MM.1S (cell line): Measurements from ENCODE around the gene MEX3D.

Experiments
- DNase-seq: peaks from one replicate; pipeline ENCODE4 v3.0.0-alpha.2; 2015
- H2AFZ ChIP-seq: fragments of 300-600 bp; sonication (generic); 2 replicates; pipeline ENCODE4 v1.6.0; 2016; ENCODE audit warnings: antibody characterized with exemption, low read length
- H3F3A ChIP-seq: fragments of 300-600 bp; sonication (generic); 2 replicates; pipeline ENCODE4 v1.6.1; 2016; ENCODE audit warnings: mild to moderate bottlenecking, antibody characterized with exemption, low read length, moderate library complexity, mixed read lengths; ENCODE audit not compliant: insufficient read depth
- H3K27ac ChIP-seq: fragments of 300-600 bp; sonication (generic); 2 replicates; pipeline ENCODE4 v1.5.1; 2016; ENCODE audit warnings: mild to moderate bottlenecking, low read length
- H3K27me3 ChIP-seq: fragments of 300-600 bp; sonication (generic); replicated peaks from 2 replicates; pipeline ENCODE4 v1.6.0; 2016; ENCODE audit warnings: low read length; ENCODE audit not compliant: insufficient read depth
- H3K36me3 ChIP-seq: fragments of 300-600 bp; sonication (generic); replicated peaks from 2 replicates; pipeline ENCODE4 v1.6.1; 2016; ENCODE audit warnings: mild to moderate bottlenecking, low read length, mixed read lengths; ENCODE audit not compliant: insufficient read depth
- H3K4me1 ChIP-seq: fragments of 300-600 bp; sonication (generic); 2 replicates; pipeline ENCODE4 v1.6.1; 2016; ENCODE audit warnings: low read length, mixed read lengths
- H3K4me2 ChIP-seq: fragments of 300-600 bp; sonication (generic); 2 replicates; pipeline ENCODE4 v1.6.0; 2016; ENCODE audit warnings: low read depth, low read length
- H3K4me3 ChIP-seq: fragments of 300-600 bp; sonication (generic); 2 replicates; pipeline ENCODE4 v1.5.1; 2016; ENCODE audit warnings: low read length, mixed read lengths
- H3K79me2 ChIP-seq: fragments of 300-600 bp; sonication (generic); 2 replicates; pipeline ENCODE4 v1.6.1; 2016; ENCODE audit warnings: mixed run types, low read length, mixed read lengths
- H3K9ac ChIP-seq: fragments of 300-600 bp; sonication (generic); 2 replicates; pipeline ENCODE4 v1.6.1; 2016; ENCODE audit warnings: low read length, mixed read lengths
- H3K9me2 ChIP-seq: fragments of 300-600 bp; sonication (generic); replicated peaks from 2 replicates; pipeline ENCODE4 v1.6.1; 2016; ENCODE audit warnings: mild to moderate bottlenecking, low read length, mixed read lengths; ENCODE audit not compliant: insufficient read depth
- H3K9me3 ChIP-seq: fragments of 300-600 bp; sonication (generic); replicated peaks from 2 replicates; pipeline ENCODE4 v1.6.1; 2016; ENCODE audit warnings: mild to moderate bottlenecking, low read length, mixed read lengths; ENCODE audit not compliant: insufficient read depth
- H4K20me1 ChIP-seq: fragments of 300-600 bp; sonication (generic); 2 replicates; pipeline ENCODE4 v1.6.1; 2016; ENCODE audit warnings: mild to moderate bottlenecking, low read length, moderate library complexity, mixed read lengths; ENCODE audit not compliant: insufficient read depth
- CTCF ChIP-seq: fragments of 300-600 bp; sonication (generic); IDR thresholded peaks from 2 replicates; pipeline ENCODE4 v1.5.1; 2016; ENCODE audit warnings: antibody characterized with exemption, low read length, mixed read lengths
- EZH2 ChIP-seq: fragments of 300-600 bp; sonication (generic); optimal IDR thresholded peaks from 2 replicates; pipeline ENCODE3; 2017; ENCODE audit warnings: low read depth, mild to moderate bottlenecking, antibody characterized with exemption, low read length, mixed read lengths
- EZH2phosphoT487 ChIP-seq: fragments of 300-600 bp; sonication (generic); IDR thresholded peaks from 2 replicates; pipeline ENCODE4 v1.6.1; 2018; ENCODE audit warnings: antibody characterized with exemption, low read length

The MEX3D gene

GRCh38 chr19:1527650-1528309 lies 40.3 kb downstream of the MEX3D start:
- H3K79me2 ChIP-seq, result no peaks in the 10 kb centered on the region
- no peaks in the 10 kb centered on the region for H3K9me3 ChIP-seq
- no peak overlapping the region for H3K9ac ChIP-seq
- no peak overlapping the region for H3K27ac ChIP-seq
- H3K36me3 ChIP-seq, result no peaks in the 10 kb centered on the region
- no peak overlapping the region for H3K4me3 ChIP-seq
- no peak overlapping the region for H2AFZ ChIP-seq
- H3K27me3 ChIP-seq, result peaks cover 88% of the 10 kb centered on the region
- H3K9me2 ChIP-seq, result no peaks in the 10 kb centered on the region
- no peak for DNase-seq
- H3K4me2 ChIP-seq, result no peak overlapping the region
- no peaks in the 10 kb centered on the region for H3K4me1 ChIP-seq
- no peaks in the 10 kb centered on the region for H4K20me1 ChIP-seq
- TF ChIP-seq EZH2 (no peak), EZH2phosphoT487 (no peak), CTCF (no peak)
- no peaks in the 10 kb centered on the region for H3F3A ChIP-seq

GRCh38 chr19:1526979-1527649 lies 41.0 kb downstream of the MEX3D start:
- peaks cover 91% of the 10 kb centered on the region for H3K27me3 ChIP-seq
- H3K4me3 ChIP-seq, result no peak overlapping the region
- no peaks in the 10 kb centered on the region for H3K79me2 ChIP-seq
- no peak overlapping the region for H3K4me2 ChIP-seq
- no peak for DNase-seq
- no peaks in the 10 kb centered on the region for H3F3A ChIP-seq
- no peak overlapping the region for H3K9ac ChIP-seq
- no peak overlapping the region for H2AFZ ChIP-seq
- H3K36me3 ChIP-seq, result no peaks in the 10 kb centered on the region
- H3K9me3 ChIP-seq, result no peaks in the 10 kb centered on the region
- no peaks in the 10 kb centered on the region for H3K9me2 ChIP-seq
- TF ChIP-seq EZH2phosphoT487 (no peak), EZH2 (no peak), CTCF (no peak)
- no peak overlapping the region for H3K27ac ChIP-seq
- no peaks in the 10 kb centered on the region for H4K20me1 ChIP-seq
- no peaks in the 10 kb centered on the region for H3K4me1 ChIP-seq

DNA sequence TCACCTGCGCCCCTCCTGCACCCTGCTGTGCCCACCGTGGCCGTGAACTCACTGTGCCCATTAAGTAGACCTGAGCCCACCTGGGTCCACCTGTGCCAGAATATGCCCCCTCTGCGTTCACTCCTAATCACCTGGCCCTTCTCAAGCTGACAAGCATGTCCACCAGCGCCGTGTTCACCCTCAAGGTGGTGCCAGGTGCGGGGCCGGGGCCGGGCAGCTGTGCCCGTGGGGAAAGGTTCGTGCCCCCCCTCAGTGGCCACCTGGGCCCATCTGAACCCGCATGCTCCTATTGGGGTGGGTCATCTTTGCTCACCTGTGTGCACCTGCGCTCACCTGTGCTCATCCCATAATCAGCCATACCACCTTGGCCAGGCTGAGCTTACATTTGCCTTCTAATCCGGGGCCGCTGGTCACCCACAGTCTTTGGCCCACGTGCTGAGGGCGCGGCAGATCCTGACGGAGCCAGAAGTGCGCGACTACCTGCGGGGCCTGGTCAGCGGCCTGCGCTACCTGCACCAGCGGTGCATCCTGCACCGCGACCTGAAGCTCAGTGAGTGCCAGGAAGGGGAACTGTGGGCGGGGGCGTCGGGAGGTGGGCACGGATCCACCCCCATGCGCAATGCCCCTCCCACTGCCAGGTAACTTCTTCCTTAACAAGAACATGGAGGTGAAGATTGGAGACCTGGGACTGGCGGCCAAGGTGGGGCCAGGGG lies 41.9 kb downstream of the MEX3D start:
- no peaks in the 10 kb centered on the region for H3K79me2 ChIP-seq
- H3K27me3 ChIP-seq, result peaks cover 91% of the 10 kb centered on the region

More for the DNA sequence above, 41.9 kb downstream of the MEX3D start:
- Histone ChIP-seq H3F3A (no peaks in the 10 kb centered on the region), H3K4me2 (no peak overlapping the region), H4K20me1 (no peaks in the 10 kb centered on the region), H3K27ac (no peak overlapping the region), H3K4me3 (no peak overlapping the region), H3K9me3 (no peaks in the 10 kb centered on the region), H3K36me3 (no peaks in the 10 kb centered on the region), H2AFZ (no peak overlapping the region), H3K9me2 (no peaks in the 10 kb centered on the region), H3K9ac (no peak overlapping the region), H3K4me1 (no peaks in the 10 kb centered on the region)
- TF ChIP-seq EZH2 (no peak), CTCF (no peak), EZH2phosphoT487 (no peak)
- no peak for DNase-seq
